ENCODE data around the gene RPA3. TPM values are rescaled to one million over a fixed set of nuclear protein-coding genes. Genes with fewer than 3 reads are reported as not detected.

Gene RPA3
- total RNA-seq, 1 experiment from 2014 or later, result 108 TPM

GRCh38 chr7:7672545-7673239, 45.7 kb downstream of the RPA3 start:
- no peak overlapping the region for H2AFZ ChIP-seq (ENCODE audit: low read length)
- H2BK120ac ChIP-seq (ENCODE audit: low read depth, low read length, poor library complexity, severe bottlenecking), result no peak overlapping the region
- H3K9ac ChIP-seq (ENCODE audit: extremely low read depth, insufficient read length, low read length), result no peak overlapping the region
- H3K27ac Mint-ChIP-seq, result no peak overlapping the region; a peak in 1 of 7 replicates
- no peak overlapping the region for H3K4me2 ChIP-seq (ENCODE audit: insufficient read depth, insufficient read length, low read length)
- H4K91ac ChIP-seq (ENCODE audit: insufficient read length, low read depth, low read length), result no peak overlapping the region
- TF ChIP-seq CTCF (conservative IDR thresholded peaks at IDR 0.05), result no peak
- no peak for DNase-seq
- H3K23me2 ChIP-seq (ENCODE audit: insufficient read length, low read depth, low read length, poor library complexity, severe bottlenecking), result no peaks in the 10 kb centered on the region
- WGBS (ENCODE audit: extremely low coverage, insufficient read length, low lambda C conversion rate), result no CpG with 5 or more reads among the region's 6 CpGs
- no peaks in the 10 kb centered on the region for H3K27me3 ChIP-seq (ENCODE audit: insufficient read depth, low read length)
- H3K4me3 Mint-ChIP-seq, result no peak overlapping the region
- no peaks in the 10 kb centered on the region for H3K4me1 ChIP-seq (ENCODE audit: insufficient read depth, low read length)
- no peak overlapping the region for H4K8ac ChIP-seq (replicated peaks; ENCODE audit: insufficient read length, low read depth, low read length)
- H3K9me3 ChIP-seq (ENCODE audit: control insufficient read depth, low read depth, low read length), result no peaks in the 10 kb centered on the region
- H3K79me2 ChIP-seq (ENCODE audit: insufficient read depth, low read length), result no peaks in the 10 kb centered on the region
- no peak overlapping the region for H2BK15ac ChIP-seq (ENCODE audit: low read depth, low read length)
- peaks cover 0 to 1% of the 10 kb centered on the region in 2 experiments; a peak in 2 of 5 replicates for H3K9me3 Mint-ChIP-seq
- H3T11ph ChIP-seq (ENCODE audit: low read length), result no peak overlapping the region
- H3K27ac ChIP-seq (ENCODE audit: insufficient read length, low read depth, low read length), result no peak overlapping the region
- no peak overlapping the region for H2BK5ac ChIP-seq (ENCODE audit: insufficient read length, low read length)
- no peak overlapping the region for H2BK12ac ChIP-seq (ENCODE audit: insufficient read length, low read depth, low read length)
- peaks cover 4 to 5% (median 5%) of the 10 kb centered on the region in 3 experiments; a peak in 6 of 7 replicates for H3K36me3 Mint-ChIP-seq (ENCODE audit: insufficient read depth in 1 of 3, low read depth in 3 of 3)
- peaks cover 8 to 18% of the 10 kb centered on the region in 2 experiments for H3K4me1 Mint-ChIP-seq
- no peak overlapping the region for H3K14ac ChIP-seq (ENCODE audit: insufficient read depth, low read length)
- no peak overlapping the region for H3K23ac ChIP-seq (ENCODE audit: insufficient read length, low read depth, low read length)
- H4K5ac ChIP-seq (ENCODE audit: insufficient read length, low read depth, low read length), result no peak overlapping the region
- H3K79me1 ChIP-seq (ENCODE audit: insufficient read depth, low read depth, low read length, poor library complexity, severe bottlenecking), result no peaks in the 10 kb centered on the region
- H2AK5ac ChIP-seq (ENCODE audit: insufficient read length, low read length), result no peak overlapping the region
- H3K4ac ChIP-seq (ENCODE audit: low read depth, low read length), result no peak overlapping the region
- H4K20me1 ChIP-seq (ENCODE audit: control insufficient read depth, insufficient read depth, insufficient read length), result no peaks in the 10 kb centered on the region
- H2BK20ac ChIP-seq (ENCODE audit: low read depth, low read length, poor library complexity, severe bottlenecking), result no peak overlapping the region
- H3K18ac ChIP-seq (ENCODE audit: insufficient read length, low read depth, low read length), result no peak overlapping the region
- no peak overlapping the region for H3K56ac ChIP-seq (ENCODE audit: insufficient read length, low read depth, low read length)
- H3K27me3 Mint-ChIP-seq (ENCODE audit: low read depth), result no peaks in the 10 kb centered on the region
